ENCODE measurements around the gene CPNE4. TPM values are rescaled to one million over a fixed set of nuclear protein-coding genes. Genes with fewer than 3 reads are reported as not detected.

CPNE4 gene
- total and polyA plus RNA-seq, 2 donors (not counting 3 experiments of a cell fraction or from before 2014, with no cell fraction given) = not detected

GRCh38 chr3:131812433-131812832 lies 222.4 kb downstream of the CPNE4 start:
- no peaks in the 10 kb centered on the region for H3K79me2 ChIP-seq (ENCODE audit: control insufficient read depth, insufficient read depth, low read length)
- dilution Hi-C loops (cut with MboI; ENCODE audit: extremely low pct_ligation_motif_present, low sequenced_read_pairs) (no loop called here), intact Hi-C loops (cut with micrococcal nuclease) (no loop called here)
- H3K4me1 ChIP-seq (ENCODE audit: control insufficient read depth, extremely low read depth, insufficient read depth, low read length) = no peaks in the 10 kb centered on the region
- H3K36me3 ChIP-seq (ENCODE audit: control insufficient read depth in 2 of 2, extremely low read depth in 1 of 2, insufficient read depth in 2 of 2, low read length in 2 of 2) = no peaks in the 10 kb centered on the region
- no peak for DNase-seq (ENCODE audit: low read depth, low spot score)
- no peak overlapping the region for H3K27ac ChIP-seq (ENCODE audit: insufficient read depth, low read depth, low read length)
- FAIRE-seq = no peak
- H3K4me2 ChIP-seq (ENCODE audit: insufficient read depth, low read length) = no peak overlapping the region
- H3K9me1 ChIP-seq (replicated peaks; ENCODE audit: control insufficient read depth, extremely low read depth, insufficient read depth, low read length) = no peaks in the 10 kb centered on the region
- H3K27me3 ChIP-seq (ENCODE audit: control insufficient read depth in 2 of 2, insufficient read depth in 2 of 2, low read length in 2 of 2) = no peaks in the 10 kb centered on the region
- H3K9me3 ChIP-seq (replicated peaks; ENCODE audit: control insufficient read depth, insufficient read depth, low read length) = no peaks in the 10 kb centered on the region
- TF ChIP-seq JUN (IDR thresholded peaks at IDR 0.05; ENCODE audit: borderline replicate concordance, insufficient read depth, insufficient read length, low read depth) = no peak
- TF ChIP-seq POLR2A (IDR thresholded peaks at IDR 0.05; ENCODE audit: low read depth, low read length) = no peak
- TF ChIP-seq FOS (IDR thresholded peaks at IDR 0.05; ENCODE audit: borderline replicate concordance, insufficient read depth, low read length) = no peak
- TF ChIP-seq POLR2AphosphoS5 (IDR thresholded peaks at IDR 0.05; ENCODE audit: insufficient read depth, low read depth, low read length) = no peak
- no peak for TF ChIP-seq CTCF (IDR thresholded peaks at IDR 0.05; ENCODE audit: extremely low read depth in 1 of 2, insufficient read depth in 1 of 2, low read depth in 1 of 2, low read length in 2 of 2)
- no peak for TF ChIP-seq MAX (IDR thresholded peaks at IDR 0.05; ENCODE audit: insufficient read depth, insufficient read length)
- no peak for TF ChIP-seq EZH2 (IDR thresholded peaks at IDR 0.05; ENCODE audit: borderline replicate concordance, low read depth, low read length, severe bottlenecking)
- TF ChIP-seq MYC (IDR thresholded peaks at IDR 0.05; ENCODE audit: low read depth, low read length) = no peak
- TF ChIP-seq GATA2 (IDR thresholded peaks at IDR 0.05; ENCODE audit: insufficient read depth, insufficient read length, low read depth, low read length) = no peak
- H3K9ac ChIP-seq (replicated peaks; ENCODE audit: extremely low read depth, insufficient read depth, low read length) = no peak overlapping the region
- CTCF ChIA-PET = no interaction called here
- BruUV-seq (replicated peaks) = no TSS peak
- no peak overlapping the region for H3K4me3 ChIP-seq (replicated peaks in 1 of 3; ENCODE audit: insufficient read depth in 1 of 3, low read depth in 1 of 3, low read length in 3 of 3)
- H4K20me1 ChIP-seq (replicated peaks; ENCODE audit: control insufficient read depth, extremely low read depth, insufficient read depth, low read length) = no peaks in the 10 kb centered on the region
- no peak overlapping the region for H2AFZ ChIP-seq (ENCODE audit: low read depth, low read length)
- POLR2A ChIA-PET = no interaction called here

Measured in endothelial cell of umbilical vein (primary cell).